ENCODE results near the gene CCHCR1. TPM values are rescaled to one million over a fixed set of nuclear protein-coding genes. Genes with fewer than 3 reads are reported as not detected.
A peak's percentile ranks its signal among the peaks of the same experiment; 100 is the strongest.

The CCHCR1 gene
- total RNA-seq, 4 donors from 2014 or later = 28.3 to 86.6 (median 36.2) TPM

DNA sequence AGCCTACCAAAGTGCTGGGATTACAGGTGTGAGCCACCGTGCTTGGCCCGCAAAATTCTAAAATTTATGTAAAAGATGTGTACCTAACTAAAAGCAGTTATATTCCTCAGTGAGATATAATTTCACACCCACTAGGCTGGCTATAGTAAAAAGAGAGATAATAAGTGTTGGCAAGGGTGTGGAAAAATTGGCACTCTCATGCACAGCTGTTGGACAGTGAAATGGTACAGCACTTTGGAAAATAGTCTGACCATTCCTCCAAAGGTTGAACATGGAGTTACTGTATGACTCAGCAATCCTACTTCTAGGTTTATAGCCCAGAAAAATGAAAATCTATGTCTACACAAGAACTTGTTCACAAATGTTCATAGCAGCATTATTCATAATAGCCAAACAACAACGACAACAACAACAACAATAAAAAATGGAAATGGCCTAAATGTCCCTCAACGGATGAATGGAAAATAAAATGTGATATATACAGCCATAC is 59.1 kb downstream of the CCHCR1 start:
- no peaks in the 10 kb centered on the region for H3K36me3 ChIP-seq
- no peaks in the 10 kb centered on the region for H3K27me3 ChIP-seq
- H3K4me3 ChIP-seq = no peak overlapping the region
- H3K27ac ChIP-seq = no peak overlapping the region
- H3K9me3 ChIP-seq = no peaks in the 10 kb centered on the region
- TF ChIP-seq, protein P1, sequence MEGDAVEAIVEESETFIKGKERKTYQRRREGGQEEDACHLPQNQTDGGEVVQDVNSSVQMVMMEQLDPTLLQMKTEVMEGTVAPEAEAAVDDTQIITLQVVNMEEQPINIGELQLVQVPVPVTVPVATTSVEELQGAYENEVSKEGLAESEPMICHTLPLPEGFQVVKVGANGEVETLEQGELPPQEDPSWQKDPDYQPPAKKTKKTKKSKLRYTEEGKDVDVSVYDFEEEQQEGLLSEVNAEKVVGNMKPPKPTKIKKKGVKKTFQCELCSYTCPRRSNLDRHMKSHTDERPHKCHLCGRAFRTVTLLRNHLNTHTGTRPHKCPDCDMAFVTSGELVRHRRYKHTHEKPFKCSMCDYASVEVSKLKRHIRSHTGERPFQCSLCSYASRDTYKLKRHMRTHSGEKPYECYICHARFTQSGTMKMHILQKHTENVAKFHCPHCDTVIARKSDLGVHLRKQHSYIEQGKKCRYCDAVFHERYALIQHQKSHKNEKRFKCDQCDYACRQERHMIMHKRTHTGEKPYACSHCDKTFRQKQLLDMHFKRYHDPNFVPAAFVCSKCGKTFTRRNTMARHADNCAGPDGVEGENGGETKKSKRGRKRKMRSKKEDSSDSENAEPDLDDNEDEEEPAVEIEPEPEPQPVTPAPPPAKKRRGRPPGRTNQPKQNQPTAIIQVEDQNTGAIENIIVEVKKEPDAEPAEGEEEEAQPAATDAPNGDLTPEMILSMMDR (IDR thresholded peaks at IDR 0.05) = no peak
- no peak for TF ChIP-seq POLR2A (IDR thresholded peaks at IDR 0.05)
- no peak for DNase-seq
- H3K4me1 ChIP-seq = peaks cover 0 to 4% (median 0%) of the 10 kb centered on the region in 4 donors

DNA sequence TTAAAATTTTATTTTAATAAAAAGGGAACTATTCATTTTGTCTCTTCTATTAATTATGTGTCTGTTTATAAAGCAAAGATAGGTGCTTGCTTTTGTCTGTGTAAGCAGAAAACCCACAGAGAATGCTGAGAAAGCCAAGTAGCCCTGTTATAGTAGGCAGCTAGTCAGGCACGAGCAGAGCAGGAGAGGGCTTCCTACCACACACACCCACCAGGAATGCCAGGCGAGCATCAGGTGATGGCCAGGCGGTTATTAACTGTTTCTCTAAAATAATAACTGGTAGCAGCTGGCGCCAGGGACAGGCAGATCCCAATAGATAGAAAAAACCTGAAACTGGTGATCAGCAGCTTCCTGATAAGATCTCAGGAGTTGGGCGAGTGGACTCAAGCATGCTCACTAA is 60.9 kb downstream of the CCHCR1 start:
- DNase-seq = no peak
- Histone ChIP-seq H3K27me3 (no peaks in the 10 kb centered on the region), H3K36me3 (no peaks in the 10 kb centered on the region), H3K9me3 (no peaks in the 10 kb centered on the region), H3K4me1 (peaks cover 0 to 4% (median 0%) of the 10 kb centered on the region in 4 donors), H3K4me3 (no peak overlapping the region), H3K27ac (no peak overlapping the region)
- TF ChIP-seq, protein P1 (IDR thresholded peaks at IDR 0.05) = no peak

DNA sequence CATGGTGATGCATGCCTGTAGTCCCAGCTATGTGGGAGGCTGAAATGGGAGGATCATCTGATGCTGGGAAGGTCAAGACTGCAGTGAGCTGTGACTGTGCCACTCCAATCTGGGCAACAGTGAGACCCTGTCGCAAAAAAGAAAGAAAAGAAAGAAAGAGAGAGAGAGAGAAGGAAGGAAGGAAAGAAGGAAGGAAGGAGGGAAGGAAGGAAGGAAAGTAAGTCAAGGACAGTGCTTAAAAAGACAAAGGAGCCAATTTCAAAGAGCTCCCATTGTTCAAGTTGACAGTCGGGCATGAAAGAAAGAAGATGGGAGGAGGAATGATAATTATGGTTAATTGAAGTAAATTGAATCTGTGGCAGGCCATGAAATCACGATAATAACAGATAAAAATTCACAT is 61.4 kb downstream of the CCHCR1 start:
- TF ChIP-seq POLR2A (IDR thresholded peaks at IDR 0.05) = no peak
- TF ChIP-seq, protein P1 (IDR thresholded peaks at IDR 0.05) = no peak
- Histone ChIP-seq H3K9me3 (no peaks in the 10 kb centered on the region), H3K36me3 (no peaks in the 10 kb centered on the region), H3K27me3 (no peaks in the 10 kb centered on the region), H3K4me3 (no peak overlapping the region), H3K27ac (no peak overlapping the region), H3K4me1 (peaks cover 0 to 4% (median 0%) of the 10 kb centered on the region in 4 donors)
- DNase-seq = no peak

DNA sequence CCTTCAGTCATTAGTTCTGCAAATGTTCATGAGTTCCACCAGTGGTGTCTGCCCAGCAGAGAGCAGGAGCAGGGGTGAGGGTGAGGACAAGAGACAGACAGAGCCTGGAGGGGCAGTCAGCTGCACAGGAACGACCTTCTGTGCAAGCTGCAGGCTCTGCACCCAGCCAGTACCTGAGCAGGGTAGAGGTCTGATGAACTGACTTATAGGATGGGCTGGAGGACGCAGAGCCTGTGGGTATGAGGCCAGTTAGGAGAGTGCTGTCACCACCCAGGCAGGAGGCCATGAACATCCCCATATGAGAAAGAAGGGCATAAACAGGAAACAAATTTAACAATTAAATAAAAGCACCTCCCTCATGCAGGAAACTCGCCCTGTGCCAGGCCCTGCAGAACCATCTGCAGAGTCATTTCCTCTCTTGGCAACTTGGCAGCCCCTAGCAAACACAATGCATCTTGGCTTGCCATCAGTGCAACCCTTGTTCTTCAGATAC is 63.2 kb downstream of the CCHCR1 start:
- H3K27ac ChIP-seq = peak overlapping the region in 2 of 4 donors; percentile 35 to 61
- DNase-seq = peak in 2 of 3 donors; percentile 50 to 65

DNA sequence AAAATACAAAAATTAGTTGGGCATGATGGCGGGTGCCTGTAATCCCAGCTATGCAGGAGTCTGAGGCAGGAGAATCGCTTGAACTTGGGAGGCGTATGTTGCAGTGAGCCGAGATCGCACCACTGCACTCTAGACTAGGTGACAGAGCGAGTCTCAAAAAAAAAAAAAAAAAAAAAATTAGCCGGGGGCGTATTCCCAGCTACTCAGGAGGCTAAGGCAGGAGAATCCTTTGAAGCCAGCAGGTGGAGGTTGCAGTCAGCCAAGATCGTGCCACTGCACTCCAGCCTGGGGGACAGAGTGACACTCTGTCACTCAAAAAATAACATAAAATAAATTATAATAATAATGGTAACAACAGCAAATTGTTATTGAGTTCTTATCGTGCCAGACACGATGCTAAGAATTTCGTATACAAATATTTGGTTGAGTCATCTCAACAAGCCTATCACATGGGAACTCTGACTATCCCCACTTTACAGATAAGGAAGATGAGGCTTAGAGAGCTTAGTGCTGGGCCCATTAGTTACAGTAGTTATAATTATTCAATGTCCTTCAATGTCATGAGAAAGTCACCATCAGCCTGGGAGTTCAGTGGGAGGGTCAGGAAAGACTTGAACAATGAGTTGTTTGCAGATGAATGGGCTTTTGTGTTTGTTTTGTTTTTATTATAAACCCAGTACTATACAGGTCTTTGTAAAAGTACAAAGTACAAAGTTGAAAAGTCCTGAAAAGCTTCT is 64.7 kb downstream of the CCHCR1 start:
- TF ChIP-seq POLR2A (IDR thresholded peaks at IDR 0.05) = no peak
- TF ChIP-seq, protein P1 (IDR thresholded peaks at IDR 0.05) = no peak
- DNase-seq = no peak
- no peak overlapping the region for H3K27ac ChIP-seq

More for the DNA sequence above, 63.2 kb downstream of the CCHCR1 start:
- TF ChIP-seq, protein P1 (IDR thresholded peaks at IDR 0.05) = no peak
- TF ChIP-seq POLR2A (IDR thresholded peaks at IDR 0.05) = no peak
- no peak overlapping the region for H3K4me3 ChIP-seq
- H3K36me3 ChIP-seq = no peaks in the 10 kb centered on the region
- no peaks in the 10 kb centered on the region for H3K27me3 ChIP-seq
- no peaks in the 10 kb centered on the region for H3K9me3 ChIP-seq
- H3K4me1 ChIP-seq = peaks cover 0 to 4% (median 0%) of the 10 kb centered on the region in 4 donors

More for the DNA sequence above, 64.7 kb downstream of the CCHCR1 start:
- Histone ChIP-seq H3K4me3 (no peak overlapping the region), H3K36me3 (no peaks in the 10 kb centered on the region), H3K27me3 (no peaks in the 10 kb centered on the region), H3K9me3 (no peaks in the 10 kb centered on the region), H3K4me1 (peaks cover 0 to 4% (median 0%) of the 10 kb centered on the region in 4 donors)

Small RNA genes lying within 50 kb of the gene (small RNA-seq; reads per million reads assigned to genes)
- gene POLR2LP1 = 0 reads per million in 2 donors

Other genes starting within 250 kb of the CCHCR1 start
- 10 to 100 TPM; 10.7 to 21.3 (median 17.0) TPM for gene GTF2H4, start 249.6 kb downstream of the CCHCR1 start, total RNA-seq
- 10 to 100 TPM; 24.2 to 40.0 (median 31.1) TPM for gene VARS2, start 243.6 kb downstream of the CCHCR1 start, total RNA-seq
- not detected for gene SFTA2, start 225.6 kb downstream of the CCHCR1 start, total RNA-seq
- gene MUCL3, start 216.8 kb downstream of the CCHCR1 start, total RNA-seq = under 1 TPM in 1 of 4 donors, not detected in 3; 0.18 TPM
- not detected for gene MUC21, start 174.1 kb downstream of the CCHCR1 start, total RNA-seq
- not detected for gene MUC22, start 147.3 kb downstream of the CCHCR1 start, total RNA-seq
- gene C6orf15, start 45.2 kb downstream of the CCHCR1 start, total RNA-seq = not detected
- 10 to 100 TPM in 2 of 4 donors, 1 to 10 TPM in 1, not detected in 1; 6.5 to 26.5 (median 22.0) TPM for gene PSORS1C1, start 43.0 kb downstream of the CCHCR1 start, total RNA-seq
- gene CDSN, start 37.4 kb downstream of the CCHCR1 start, total RNA-seq = under 1 TPM in 1 of 4 donors, not detected in 3; 0.54 TPM
- gene PSORS1C2, start 18.7 kb downstream of the CCHCR1 start, total RNA-seq = not detected
- 10 to 100 TPM in 1 of 4 donors, 1 to 10 TPM in 3; 4.0 to 28.9 (median 7.1) TPM for gene TCF19, start 787 bp upstream of the CCHCR1 start, total RNA-seq
- 100 to 1,000 TPM in 1 of 4 donors, 10 to 100 TPM in 3; 14.9 to 121 (median 45.0) TPM for gene POU5F1, start 12.9 kb upstream of the CCHCR1 start, total RNA-seq
- gene HLA-C, start 114.3 kb upstream of the CCHCR1 start, total RNA-seq = 1,000 to 10,000 TPM in 2 of 4 donors, 100 to 1,000 TPM in 2; 144 to 1,614 (median 839) TPM
- gene HLA-B, start 199.4 kb upstream of the CCHCR1 start, total RNA-seq = 1,000 to 10,000 TPM in 3 of 4 donors, 100 to 1,000 TPM in 1; 835 to 3,384 (median 2,517) TPM
- 10 to 100 TPM; 21.0 to 71.0 (median 29.1) TPM for gene MICA, start 245.8 kb upstream of the CCHCR1 start, total RNA-seq

Measured in Peyer's patch (tissue), 4 donors.